BE2C (cell line): ENCODE data around the gene ASTN2.

Experiments
- DNase-seq: peaks from one replicate; pipeline ENCODE4 v3.0.0-alpha.2; 2020
- H3K27me3 ChIP-seq: fragments of 250-450 bp; sonication (Bioruptor Pico); 2 replicates; pipeline ENCODE4 v1.5.1; 2020; ENCODE audit warnings: mild to moderate bottlenecking
- H3K36me3 ChIP-seq: fragments of 250-450 bp; sonication (Bioruptor Pico); 2 replicates; pipeline ENCODE4 v1.5.1; 2020; ENCODE audit warnings: mild to moderate bottlenecking
- H3K4me1 ChIP-seq: fragments of 250-450 bp; sonication (Bioruptor Pico); 2 replicates; pipeline ENCODE4 v1.5.1; 2020
- H3K4me3 ChIP-seq: 2 replicates; pipeline ENCODE4 v1.5.1; 2011; ENCODE audit warnings: low read depth, low read length
- H3K9me3 ChIP-seq: fragments of 250-450 bp; sonication (Bioruptor Pico); 2 replicates; pipeline ENCODE4 v1.5.1; 2020
- TF ChIP-seq, protein P1 (sequence below): IDR thresholded peaks from 2 replicates; pipeline ENCODE4 v1.5.1; 2012; ENCODE audit warnings: mild to moderate bottlenecking, low read depth, low read length

The ASTN2 gene

DNA sequence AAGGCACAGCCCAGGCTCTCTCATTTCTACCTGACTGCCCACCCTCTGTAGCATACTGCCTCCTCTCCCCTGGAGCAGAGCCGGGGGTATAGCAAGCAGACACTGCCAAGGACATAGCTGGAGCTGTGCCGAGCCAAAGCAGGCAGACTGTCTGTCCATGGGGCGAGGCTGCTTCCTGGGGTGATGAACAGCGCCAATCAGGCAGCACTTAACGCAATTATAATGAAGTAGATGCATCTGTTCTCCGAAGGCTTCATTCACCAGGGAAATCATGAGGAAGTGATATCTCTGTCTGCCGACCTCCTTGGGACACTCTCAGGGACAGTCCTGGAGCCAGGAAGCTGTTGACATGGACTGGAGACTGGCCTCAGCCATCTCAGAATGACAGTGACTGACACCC is 230.7 kb downstream of the ASTN2 start:
- peak; percentile 96 for DNase-seq
- Histone ChIP-seq H3K4me3 (no peak overlapping the region), H3K9me3 (no peaks in the 10 kb centered on the region), H3K4me1 (peaks cover 68% of the 10 kb centered on the region), H3K36me3 (0 out of 2 replicates have a peak, but pooled peaks cover 4% of the 10 kb centered on the region), H3K27me3 (no peaks in the 10 kb centered on the region)
- TF ChIP-seq, protein P1, sequence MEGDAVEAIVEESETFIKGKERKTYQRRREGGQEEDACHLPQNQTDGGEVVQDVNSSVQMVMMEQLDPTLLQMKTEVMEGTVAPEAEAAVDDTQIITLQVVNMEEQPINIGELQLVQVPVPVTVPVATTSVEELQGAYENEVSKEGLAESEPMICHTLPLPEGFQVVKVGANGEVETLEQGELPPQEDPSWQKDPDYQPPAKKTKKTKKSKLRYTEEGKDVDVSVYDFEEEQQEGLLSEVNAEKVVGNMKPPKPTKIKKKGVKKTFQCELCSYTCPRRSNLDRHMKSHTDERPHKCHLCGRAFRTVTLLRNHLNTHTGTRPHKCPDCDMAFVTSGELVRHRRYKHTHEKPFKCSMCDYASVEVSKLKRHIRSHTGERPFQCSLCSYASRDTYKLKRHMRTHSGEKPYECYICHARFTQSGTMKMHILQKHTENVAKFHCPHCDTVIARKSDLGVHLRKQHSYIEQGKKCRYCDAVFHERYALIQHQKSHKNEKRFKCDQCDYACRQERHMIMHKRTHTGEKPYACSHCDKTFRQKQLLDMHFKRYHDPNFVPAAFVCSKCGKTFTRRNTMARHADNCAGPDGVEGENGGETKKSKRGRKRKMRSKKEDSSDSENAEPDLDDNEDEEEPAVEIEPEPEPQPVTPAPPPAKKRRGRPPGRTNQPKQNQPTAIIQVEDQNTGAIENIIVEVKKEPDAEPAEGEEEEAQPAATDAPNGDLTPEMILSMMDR = peak; percentile 52

- TF ChIP-seq, protein P1 = no peak
- no peak for DNase-seq
- Histone ChIP-seq H3K9me3 (no peaks in the 10 kb centered on the region), H3K4me1 (peaks cover 66% of the 10 kb centered on the region), H3K36me3 (0 out of 2 replicates have a peak, but pooled peaks cover 4% of the 10 kb centered on the region), H3K4me3 (no peak overlapping the region), H3K27me3 (no peaks in the 10 kb centered on the region)
These were observed 232.8 kb downstream of the ASTN2 start for GRCh38 chr9:117182046-117182445.

DNA sequence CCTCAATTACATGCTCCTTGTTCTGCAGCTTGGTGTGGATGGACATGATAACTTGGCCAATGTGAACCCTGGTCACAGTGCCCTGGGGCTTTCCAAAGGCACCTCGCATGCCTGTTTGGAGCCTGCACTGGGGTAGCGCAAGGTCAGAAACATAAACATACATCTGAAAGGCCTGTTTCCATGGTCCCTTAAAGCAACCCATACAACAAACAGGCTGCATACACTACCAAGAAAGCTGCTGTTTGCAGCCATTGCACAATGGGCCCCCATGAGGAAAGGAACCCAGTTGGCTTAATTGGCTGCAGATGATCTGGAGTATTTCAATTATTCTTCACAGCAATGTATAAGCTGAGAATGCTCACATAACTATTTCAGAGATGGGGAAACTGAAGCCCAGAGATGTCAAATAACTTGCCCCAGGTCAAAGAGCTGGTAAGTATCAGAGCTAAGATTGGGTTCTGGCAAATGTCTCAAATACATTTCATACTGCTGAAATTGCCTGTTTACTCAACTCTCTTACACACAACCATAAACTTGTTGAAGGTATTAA is 233.9 kb downstream of the ASTN2 start:
- 0 out of 2 replicates have a peak, but pooled peaks cover 4% of the 10 kb centered on the region for H3K36me3 ChIP-seq
- peaks cover 64% of the 10 kb centered on the region for H3K4me1 ChIP-seq
- H3K27me3 ChIP-seq = no peaks in the 10 kb centered on the region
- TF ChIP-seq, protein P1 = no peak
- no peaks in the 10 kb centered on the region for H3K9me3 ChIP-seq
- H3K4me3 ChIP-seq = no peak overlapping the region
- peak; percentile 50 for DNase-seq

DNA sequence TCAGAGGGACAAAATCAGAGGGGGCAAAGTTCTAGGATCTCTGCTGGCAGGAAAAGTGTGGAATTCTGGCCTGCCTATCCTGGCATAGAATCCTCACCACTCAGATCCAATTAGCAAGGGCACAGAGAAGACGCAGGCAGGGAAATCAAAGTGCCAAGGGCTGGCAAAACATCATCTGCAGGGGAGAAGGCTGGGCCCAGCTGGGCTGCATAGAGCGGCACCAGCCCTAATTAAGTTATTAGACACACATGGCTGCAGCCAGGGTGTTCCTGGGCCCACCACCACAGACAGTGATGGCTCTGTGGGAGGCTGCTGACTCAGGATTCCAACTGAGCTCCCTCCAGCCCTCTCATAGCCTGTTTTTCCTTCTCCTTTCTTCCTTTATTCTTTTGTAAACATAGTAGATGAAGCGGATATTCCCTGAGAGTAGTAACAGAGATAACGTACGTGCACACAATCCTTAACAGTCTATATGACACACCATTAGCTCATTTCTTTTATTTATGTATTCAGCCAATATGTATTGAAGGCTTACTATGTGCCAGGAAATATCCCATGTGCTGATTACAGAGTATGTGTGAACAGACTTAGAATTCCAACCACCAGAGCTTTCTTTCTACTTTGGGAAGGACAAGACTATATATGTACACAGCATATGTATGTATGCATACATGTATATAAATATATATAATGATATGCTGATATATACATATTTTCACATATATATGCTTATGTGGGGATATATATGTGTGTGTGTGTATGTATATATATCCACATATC is 236.1 kb downstream of the ASTN2 start:
- Histone ChIP-seq H3K27me3 (no peaks in the 10 kb centered on the region), H3K9me3 (no peaks in the 10 kb centered on the region), H3K36me3 (0 out of 2 replicates have a peak, but pooled peaks cover 4% of the 10 kb centered on the region), H3K4me1 (peaks cover 49% of the 10 kb centered on the region), H3K4me3 (no peak overlapping the region)
- DNase-seq = peak; percentile 87
- TF ChIP-seq, protein P1 = no peak

- TF ChIP-seq, protein P1 = no peak
These were observed 244.3 kb downstream of the ASTN2 start for GRCh38 chr9:117170567-117170966.

GRCh38 chr9:117169089-117169621 is 245.7 kb downstream of the ASTN2 start:
- H3K4me3 ChIP-seq = no peak overlapping the region
- no peaks in the 10 kb centered on the region for H3K9me3 ChIP-seq
- H3K36me3 ChIP-seq = 0 out of 2 replicates have a peak, but pooled peaks cover 4% of the 10 kb centered on the region
- no peak for DNase-seq
- peaks cover 24% of the 10 kb centered on the region for H3K4me1 ChIP-seq
- H3K27me3 ChIP-seq = no peaks in the 10 kb centered on the region
- TF ChIP-seq, protein P1 = no peak

More at GRCh38 chr9:117170567-117170966, 244.3 kb downstream of the ASTN2 start:
- Histone ChIP-seq H3K4me3 (no peak overlapping the region), H3K27me3 (no peaks in the 10 kb centered on the region), H3K36me3 (no peaks in the 10 kb centered on the region), H3K9me3 (no peaks in the 10 kb centered on the region), H3K4me1 (peaks cover 15% of the 10 kb centered on the region)
- DNase-seq = no peak
